WERI-Rb-1 (cell line): Measurements from ENCODE around the gene CRTC1.

Source experiments
- DNase-seq: peaks from one replicate; pipeline ENCODE4 v3.0.0-alpha.2; 2020
- H3K27ac ChIP-seq: fragments of 250-450 bp; sonication (Bioruptor Pico); 2 replicates; pipeline ENCODE4 v1.5.1; 2020; ENCODE audit warnings: mild to moderate bottlenecking, moderate library complexity
- H3K27me3 ChIP-seq: fragments of 250-450 bp; sonication (Bioruptor Pico); 2 replicates; pipeline ENCODE4 v1.5.1; 2021; ENCODE audit warnings: mild to moderate bottlenecking, low read depth, moderate library complexity; ENCODE audit not compliant: insufficient read depth, severe bottlenecking
- H3K36me3 ChIP-seq: fragments of 250-450 bp; sonication (Bioruptor Pico); 2 replicates; pipeline ENCODE4 v1.5.1; 2020; ENCODE audit warnings: mild to moderate bottlenecking, moderate library complexity
- H3K4me3 ChIP-seq: 2 replicates; pipeline ENCODE4 v1.5.1; 2011; ENCODE audit warnings: low read depth, mild to moderate bottlenecking, control low read depth, low read length
- H3K9me3 ChIP-seq: fragments of 250-450 bp; sonication (Bioruptor Pico); 2 replicates; pipeline ENCODE4 v1.5.1; 2021; ENCODE audit warnings: mild to moderate bottlenecking, moderate library complexity; ENCODE audit not compliant: severe bottlenecking
- CTCF ChIP-seq: IDR thresholded peaks from 2 replicates; pipeline ENCODE4 v1.5.1; 2011; ENCODE audit warnings: low read depth, mild to moderate bottlenecking, control low read depth, inconsistent platforms, low read length

CRTC1 gene

GRCh38 chr19:18666784-18667183, 16.7 kb upstream of the CRTC1 start:
- H3K27me3 ChIP-seq, result no peaks in the 10 kb centered on the region
- no peak overlapping the region for H3K4me3 ChIP-seq
- no peak for DNase-seq
- H3K27ac ChIP-seq, result no peak overlapping the region
- TF ChIP-seq CTCF, result no peak
- peaks cover 1% of the 10 kb centered on the region for H3K9me3 ChIP-seq
- H3K36me3 ChIP-seq, result peaks cover 39% of the 10 kb centered on the region

- Histone ChIP-seq H3K36me3 (peaks cover 39% of the 10 kb centered on the region), H3K27me3 (no peaks in the 10 kb centered on the region), H3K9me3 (no peaks in the 10 kb centered on the region), H3K4me3 (no peak overlapping the region), H3K27ac (no peak overlapping the region)
- DNase-seq, result no peak
- TF ChIP-seq CTCF, result no peak
Measured at GRCh38 chr19:18667531-18668251, 15.8 kb upstream of the CRTC1 start.

- DNase-seq, result no peak
- no peak for TF ChIP-seq CTCF
- H3K36me3 ChIP-seq, result peaks cover 39% of the 10 kb centered on the region
- H3K27ac ChIP-seq, result no peak overlapping the region
- no peaks in the 10 kb centered on the region for H3K27me3 ChIP-seq
- no peak overlapping the region for H3K4me3 ChIP-seq
- no peaks in the 10 kb centered on the region for H3K9me3 ChIP-seq
Measured at GRCh38 chr19:18668252-18668631, 15.2 kb upstream of the CRTC1 start.

- Histone ChIP-seq H3K27ac (no peak overlapping the region), H3K9me3 (no peaks in the 10 kb centered on the region), H3K4me3 (no peak overlapping the region), H3K36me3 (peaks cover 39% of the 10 kb centered on the region), H3K27me3 (no peaks in the 10 kb centered on the region)
- no peak for DNase-seq
- TF ChIP-seq CTCF, result no peak
Measured at GRCh38 chr19:18668744-18669523, 14.5 kb upstream of the CRTC1 start.

GRCh38 chr19:18669524-18669817, 14.0 kb upstream of the CRTC1 start:
- Histone ChIP-seq H3K4me3 (no peak overlapping the region), H3K27ac (no peak overlapping the region), H3K9me3 (no peaks in the 10 kb centered on the region), H3K27me3 (no peaks in the 10 kb centered on the region), H3K36me3 (peaks cover 39% of the 10 kb centered on the region)
- no peak for TF ChIP-seq CTCF
- no peak for DNase-seq
